Skin epidermis (tissue), 12 donors: ENCODE measurements around the gene NINJ1.

ENCODE experiments used
- H3K27ac ChIP-seq, 21 experiments: fragments of 200-600 bp; sonication (generic) in 11 of 21; one replicate each; pipeline ENCODE4 v1.5.0; 2020; ENCODE audit warnings: mild to moderate bottlenecking in 3 of 21, inconsistent platforms in 2 of 21, moderate library complexity in 2 of 21
- H3K4me3 ChIP-seq, 7 experiments: fragments of 200-600 bp; sonication (generic) in 2 of 7; one replicate each; pipeline ENCODE4 v1.5.0; 2020; ENCODE audit warnings: inconsistent platforms in 2 of 7, mild to moderate bottlenecking in 2 of 7, moderate library complexity in 1 of 7

The NINJ1 gene

GRCh38 chr9:93134740-93135444, 841 bp upstream of the NINJ1 start:
- peak overlapping the region; percentile 65 to 97 (median 92) for H3K27ac ChIP-seq
- peak overlapping the region; percentile 65 to 93 (median 78) for H3K4me3 ChIP-seq

DNA sequence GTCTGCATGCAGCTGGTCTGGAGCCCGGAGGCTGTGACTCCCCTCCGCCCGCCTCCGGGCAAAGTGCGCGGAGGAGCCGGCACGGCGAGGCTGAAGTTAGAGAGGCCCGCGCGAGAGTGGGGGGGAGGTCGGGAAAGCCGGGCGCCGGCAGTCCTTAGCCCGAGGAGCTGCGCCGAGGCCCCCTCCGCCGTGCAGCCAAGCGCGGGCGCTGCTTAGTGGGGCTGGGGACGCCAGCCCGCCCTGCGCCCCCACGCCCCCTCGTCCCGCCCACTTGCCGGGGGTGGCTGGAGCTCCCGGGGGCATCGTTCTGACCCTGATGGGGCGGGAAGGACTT, 403 bp downstream of the NINJ1 start:
- Histone ChIP-seq H3K4me3 (peak overlapping the region; percentile 65 to 93 (median 78)), H3K27ac (peak overlapping the region; percentile 65 to 97 (median 92))

GRCh38 chr9:93132946-93133680, 938 bp downstream of the NINJ1 start:
- peak overlapping the region in 20 of 21 experiments; percentile 65 to 97 (median 92) for H3K27ac ChIP-seq
- peak overlapping the region; percentile 65 to 93 (median 78) for H3K4me3 ChIP-seq

DNA sequence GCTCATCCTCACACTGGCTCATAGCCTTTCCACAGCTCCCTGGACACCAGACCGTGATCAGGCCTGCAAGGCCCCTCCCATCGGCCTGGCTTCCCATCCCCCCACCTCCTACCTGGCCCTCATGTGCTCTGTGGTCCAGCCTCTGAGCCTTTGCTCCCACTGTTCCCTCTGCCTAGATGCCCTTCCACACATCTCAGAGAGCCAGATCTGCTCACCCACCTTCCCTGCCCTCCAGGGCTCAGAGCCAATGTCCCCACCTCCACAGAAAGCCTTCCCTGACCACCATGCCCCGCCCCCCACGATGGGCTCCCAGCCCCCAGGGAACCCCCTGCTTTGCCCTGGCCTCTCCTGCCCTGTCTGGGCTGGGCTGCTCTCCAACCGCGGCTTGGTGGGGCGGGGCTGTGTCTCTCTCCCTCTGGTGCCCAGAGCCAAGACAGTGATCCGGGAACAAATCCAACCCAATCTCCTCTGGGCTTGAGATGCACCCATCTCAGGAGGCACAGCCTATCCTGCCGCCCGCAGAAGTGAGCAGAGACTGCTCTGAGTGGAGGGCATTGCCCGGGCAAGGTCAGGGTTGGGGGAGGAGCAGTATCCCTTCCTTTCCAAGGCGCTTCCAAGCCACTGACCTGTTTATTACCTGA, 1.6 kb downstream of the NINJ1 start:
- H3K4me3 ChIP-seq, result peak overlapping the region; percentile 65 to 93 (median 78)

GRCh38 chr9:93131599-93132286, 2.3 kb downstream of the NINJ1 start:
- H3K4me3 ChIP-seq, result peak overlapping the region in 4 of 7 experiments; percentile 77 to 93 (median 86)
- H3K27ac ChIP-seq, result peak overlapping the region in 17 of 21 experiments; percentile 19 to 97 (median 92)

More for the DNA sequence above, 1.6 kb downstream of the NINJ1 start:
- H3K27ac ChIP-seq, result peak overlapping the region in 19 of 21 experiments; percentile 79 to 97 (median 92)

- H3K4me3 ChIP-seq, result no peak overlapping the region
- peak overlapping the region in 17 of 21 experiments; percentile 21 to 97 (median 90) for H3K27ac ChIP-seq
These were observed 3.1 kb downstream of the NINJ1 start for GRCh38 chr9:93130861-93131481.

DNA sequence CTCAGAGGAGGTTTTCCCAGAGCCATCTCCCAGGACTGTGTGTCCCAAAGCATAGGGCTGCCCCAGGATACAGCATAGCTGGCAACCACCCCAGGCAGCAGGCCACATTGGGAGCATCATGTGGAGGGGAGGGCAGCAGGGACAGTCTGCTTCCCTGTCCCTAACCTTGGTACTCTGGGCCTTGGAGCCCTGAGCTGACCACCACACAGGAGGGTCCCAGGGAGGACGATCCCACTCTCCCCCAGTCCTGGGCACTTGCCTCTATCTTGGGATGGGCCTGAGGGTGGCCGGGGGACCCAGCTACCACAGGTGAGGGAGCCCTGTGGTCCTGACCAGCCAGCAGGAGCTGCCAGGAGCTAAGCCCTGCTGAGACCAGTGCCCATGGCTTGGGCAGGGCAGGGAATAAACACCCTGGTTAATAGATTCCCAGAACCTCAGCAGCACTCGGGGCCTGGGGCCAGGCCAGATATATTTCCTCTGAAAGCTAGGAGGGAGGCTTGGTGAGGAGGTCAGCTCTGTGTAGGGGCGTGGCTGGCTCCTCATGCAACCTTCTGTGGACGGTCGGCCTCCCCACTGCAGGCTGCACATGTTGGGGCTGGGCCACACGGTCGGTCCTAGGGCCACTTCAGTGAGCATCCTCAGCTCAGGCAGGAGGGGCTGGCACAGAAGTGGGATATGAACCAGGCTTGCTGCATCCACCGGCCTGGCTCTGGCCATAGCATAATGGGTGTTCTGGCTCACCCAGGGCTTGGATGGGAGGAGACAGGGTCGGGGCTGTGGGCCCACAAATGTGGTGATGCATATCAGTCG, 4.2 kb downstream of the NINJ1 start:
- Histone ChIP-seq H3K27ac (peak overlapping the region in 12 of 21 experiments; percentile 19 to 97 (median 69)), H3K4me3 (no peak overlapping the region)

- Histone ChIP-seq H3K4me3 (no peak overlapping the region), H3K27ac (peak overlapping the region in 11 of 21 experiments; percentile 7 to 97 (median 48))
These were observed 4.8 kb downstream of the NINJ1 start for GRCh38 chr9:93129286-93129685.

DNA sequence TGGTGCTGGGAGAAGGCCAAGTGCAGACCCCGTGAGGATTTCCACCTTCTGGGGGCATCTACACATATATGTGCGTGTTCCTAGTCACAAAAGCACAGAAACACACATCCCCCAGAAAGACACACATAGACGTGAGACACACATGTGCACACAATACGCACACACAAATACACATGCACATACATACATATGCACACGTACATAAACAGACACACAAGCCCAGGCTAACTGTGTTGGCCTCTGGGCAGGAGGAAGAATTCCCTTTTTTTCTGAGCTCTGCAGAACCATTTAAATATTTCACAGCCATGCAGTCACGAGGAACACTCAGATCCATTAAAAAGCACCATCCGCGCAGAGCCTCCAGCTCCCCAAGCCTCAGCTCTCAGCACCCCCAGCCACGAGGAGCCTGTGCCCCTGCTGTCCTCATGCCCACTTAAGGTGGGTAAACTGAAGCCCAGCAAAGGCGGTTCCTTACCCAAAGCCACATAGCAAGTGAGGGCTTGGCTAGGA, 5.3 kb downstream of the NINJ1 start:
- Histone ChIP-seq H3K4me3 (no peak overlapping the region), H3K27ac (peak overlapping the region in 7 of 21 experiments; percentile 0 to 90 (median 55))

DNA sequence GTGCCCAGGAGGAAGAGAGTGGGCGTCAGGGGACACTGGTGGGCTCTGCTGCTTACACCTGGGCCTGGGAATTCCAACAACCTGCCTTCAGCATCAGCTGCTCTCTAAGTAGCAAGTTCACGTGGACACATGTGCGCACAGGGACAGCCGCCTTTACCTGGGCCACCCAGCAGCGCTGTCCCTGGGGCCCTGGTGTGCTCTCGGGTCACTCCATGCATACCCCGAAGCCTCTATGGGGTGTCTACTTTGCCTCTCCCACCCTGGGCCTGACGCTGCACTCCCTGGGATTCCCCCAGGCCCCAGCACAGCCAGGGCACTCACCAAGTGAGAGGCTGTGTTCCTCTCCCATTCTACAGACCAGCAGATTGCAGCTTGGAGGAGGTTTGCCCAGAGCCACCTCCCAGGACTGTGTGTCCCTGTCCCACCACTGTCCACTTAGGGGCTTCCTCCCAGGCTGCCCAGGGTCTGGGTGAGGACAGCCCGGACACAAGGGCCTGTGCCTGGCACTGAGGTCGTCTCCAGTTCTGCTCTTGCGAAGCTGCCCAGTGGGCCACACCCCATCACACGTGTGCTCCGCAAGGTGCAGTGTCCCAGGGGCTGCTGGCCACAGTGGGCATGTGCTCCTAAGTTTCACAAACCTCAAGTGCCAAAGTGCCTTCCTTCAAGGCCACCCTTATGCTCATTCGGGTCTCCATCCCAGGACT, 5.9 kb downstream of the NINJ1 start:
- no peak overlapping the region for H3K4me3 ChIP-seq
- peak overlapping the region in 13 of 21 experiments; percentile 0 to 73 (median 55) for H3K27ac ChIP-seq

- H3K4me3 ChIP-seq, result no peak overlapping the region
- H3K27ac ChIP-seq, result peak overlapping the region in 18 of 21 experiments; percentile 11 to 73 (median 56)
These were observed 6.6 kb downstream of the NINJ1 start for GRCh38 chr9:93127395-93127911.

- peak overlapping the region in 17 of 21 experiments; percentile 11 to 73 (median 56) for H3K27ac ChIP-seq
- H3K4me3 ChIP-seq, result no peak overlapping the region
These were observed 7.2 kb downstream of the NINJ1 start for GRCh38 chr9:93126825-93127368.

DNA sequence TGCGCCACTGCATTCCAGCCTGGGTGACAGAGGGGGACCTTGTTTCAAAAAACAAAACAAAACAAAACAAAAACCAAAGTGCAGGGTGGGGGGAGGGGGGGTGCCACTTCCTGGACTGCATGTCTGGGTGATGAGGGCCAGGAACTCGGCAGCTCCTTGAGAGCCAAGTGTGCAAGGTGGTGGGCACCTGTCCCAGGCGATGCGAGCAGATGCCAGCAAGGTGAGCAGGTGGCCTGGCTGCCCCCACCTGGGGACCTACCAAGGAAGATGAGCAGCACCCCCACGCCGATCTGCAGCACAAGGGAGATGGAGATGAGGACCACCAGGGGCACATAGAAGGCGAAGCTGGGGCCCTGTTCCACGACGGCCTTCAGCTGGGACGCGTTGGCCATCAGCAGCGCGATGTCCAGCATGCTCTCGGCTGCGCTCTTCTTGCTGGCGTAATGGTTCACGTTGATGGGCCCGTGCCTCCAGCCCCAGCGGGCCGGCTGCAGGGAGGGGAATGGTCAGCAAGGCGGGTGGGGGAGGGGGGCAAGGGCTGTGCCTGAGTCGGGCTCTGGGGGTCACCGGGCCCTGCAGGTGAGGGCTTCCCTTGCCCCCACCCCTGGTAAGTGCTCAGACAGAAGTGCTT, 7.8 kb downstream of the NINJ1 start:
- peak overlapping the region in 13 of 21 experiments; percentile 20 to 73 (median 55) for H3K27ac ChIP-seq
- no peak overlapping the region for H3K4me3 ChIP-seq

DNA sequence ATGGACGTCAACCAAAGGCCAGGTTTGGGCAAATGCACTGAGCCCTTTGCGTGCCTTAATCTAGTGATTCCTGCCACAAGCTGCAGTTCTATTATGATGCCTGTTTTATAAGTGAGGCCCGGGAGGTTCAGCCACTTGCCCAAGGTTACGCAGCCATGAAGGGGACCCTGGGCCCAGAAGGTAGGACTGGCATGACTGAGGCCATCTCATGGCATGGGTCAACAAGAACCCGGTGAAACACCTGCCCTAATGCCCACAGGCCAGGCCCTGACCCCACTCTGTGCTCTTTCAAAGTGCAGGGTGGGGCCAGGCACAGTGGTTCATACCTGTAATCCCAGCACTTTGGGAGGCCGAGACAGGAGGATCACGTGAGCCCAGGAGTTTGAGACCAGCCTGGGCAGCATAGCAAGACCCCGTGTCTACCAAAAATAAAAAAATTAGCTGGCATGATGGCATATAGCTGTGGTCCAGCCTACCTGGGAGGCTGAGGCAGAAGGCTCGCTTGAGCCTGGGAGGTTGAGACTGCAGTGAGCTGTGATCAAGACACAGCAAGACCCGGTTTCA, 8.6 kb downstream of the NINJ1 start:
- Histone ChIP-seq H3K27ac (peak overlapping the region in 1 of 21 experiments; percentile 5), H3K4me3 (no peak overlapping the region)

GRCh38 chr9:93124793-93125192, 9.3 kb downstream of the NINJ1 start:
- H3K27ac ChIP-seq, result no peak overlapping the region

GRCh38 chr9:93123561-93124283, 10.3 kb downstream of the NINJ1 start:
- H3K4me3 ChIP-seq, result no peak overlapping the region
- H3K27ac ChIP-seq, result peak overlapping the region in 1 of 21 experiments; percentile 32

More at GRCh38 chr9:93124793-93125192, 9.3 kb downstream of the NINJ1 start:
- no peak overlapping the region for H3K4me3 ChIP-seq
